ENCODE results near the gene PEAK1. TPM values are rescaled to one million over a fixed set of nuclear protein-coding genes. Genes with fewer than 3 reads are reported as not detected.

Gene PEAK1
- total RNA-seq, 1 experiment from 2014 or later = 21.2 TPM

DNA sequence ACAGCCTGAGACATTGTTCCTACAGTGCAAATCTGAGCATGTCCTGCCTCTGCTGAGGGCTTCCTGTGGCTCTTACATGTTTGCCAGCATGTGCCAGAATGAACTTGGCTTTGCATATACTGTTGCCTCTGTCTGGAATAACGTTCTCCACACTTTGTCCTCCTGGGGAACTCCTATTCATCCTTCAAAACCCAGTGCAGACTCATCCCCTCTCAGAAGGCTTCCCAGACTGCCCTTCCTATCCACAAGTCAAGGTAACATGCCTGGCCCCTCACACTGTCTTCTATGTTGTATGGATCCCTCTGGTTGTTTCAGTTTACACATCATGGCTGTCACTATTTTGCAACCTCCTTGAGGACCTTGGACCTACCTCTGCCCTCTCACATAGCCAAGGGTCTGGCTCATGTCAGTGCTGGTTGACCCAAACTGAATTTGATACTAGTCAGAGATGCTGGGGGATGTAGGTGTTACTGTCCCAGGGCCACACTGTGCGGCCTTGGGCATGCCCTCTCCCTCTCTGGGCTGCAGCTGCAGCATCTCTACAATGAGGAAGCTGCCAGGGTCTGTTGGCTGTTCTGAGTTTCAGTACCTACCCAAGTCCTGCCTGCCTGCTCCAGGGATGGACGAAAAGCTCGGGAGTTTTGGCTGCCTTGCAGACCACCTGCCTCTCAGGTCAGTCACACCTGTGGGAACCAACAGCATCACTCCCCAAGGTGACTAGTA is 320.0 kb downstream of the PEAK1 start:
- Histone ChIP-seq H3K9ac (ENCODE audit: extremely low read depth, insufficient read length, low read length) (no peak overlapping the region), H3K79me2 (ENCODE audit: insufficient read depth, low read length) (no peaks in the 10 kb centered on the region), H3K23me2 (ENCODE audit: insufficient read length, low read depth, low read length, poor library complexity, severe bottlenecking) (no peaks in the 10 kb centered on the region), H3T11ph (ENCODE audit: low read length) (no peak overlapping the region), H3K4me1 (ENCODE audit: insufficient read depth, low read length) (no peaks in the 10 kb centered on the region), H4K91ac (ENCODE audit: insufficient read length, low read depth, low read length) (no peak overlapping the region), H3K4ac (ENCODE audit: low read depth, low read length) (no peak overlapping the region), H3K14ac (ENCODE audit: insufficient read depth, low read length) (no peak overlapping the region), H3K79me1 (ENCODE audit: insufficient read depth, low read depth, low read length, poor library complexity, severe bottlenecking) (no peaks in the 10 kb centered on the region), H2BK12ac (ENCODE audit: insufficient read length, low read depth, low read length) (no peak overlapping the region), H2BK15ac (ENCODE audit: low read depth, low read length) (no peak overlapping the region), H3K27ac (ENCODE audit: insufficient read length, low read depth, low read length) (no peak overlapping the region), H4K5ac (ENCODE audit: insufficient read length, low read depth, low read length) (no peak overlapping the region), H3K23ac (ENCODE audit: insufficient read length, low read depth, low read length) (no peak overlapping the region), H4K8ac (replicated peaks; ENCODE audit: insufficient read length, low read depth, low read length) (no peak overlapping the region), H2BK20ac (ENCODE audit: low read depth, low read length, poor library complexity, severe bottlenecking) (no peak overlapping the region), H4K20me1 (ENCODE audit: control insufficient read depth, insufficient read depth, insufficient read length) (no peaks in the 10 kb centered on the region), H3K9me3 (ENCODE audit: control insufficient read depth, low read depth, low read length) (no peaks in the 10 kb centered on the region), H2BK120ac (ENCODE audit: low read depth, low read length, poor library complexity, severe bottlenecking) (no peak overlapping the region), H2AK5ac (ENCODE audit: insufficient read length, low read length) (no peak overlapping the region), H2AFZ (ENCODE audit: low read length) (no peak overlapping the region), H2BK5ac (ENCODE audit: insufficient read length, low read length) (no peak overlapping the region), H3K18ac (ENCODE audit: insufficient read length, low read depth, low read length) (no peak overlapping the region), H3K4me2 (ENCODE audit: insufficient read depth, insufficient read length, low read length) (no peak overlapping the region), H3K56ac (ENCODE audit: insufficient read length, low read depth, low read length) (no peak overlapping the region), H3K27me3 (ENCODE audit: insufficient read depth, low read length) (no peaks in the 10 kb centered on the region)
- no CpG with 5 or more reads among the region's 4 CpGs for WGBS (ENCODE audit: extremely low coverage, insufficient read length, low lambda C conversion rate)
- no peak for DNase-seq
- H3K36me3 Mint-ChIP-seq (ENCODE audit: insufficient read depth in 1 of 3, low read depth in 3 of 3) = no peaks in the 10 kb centered on the region
- H3K27ac Mint-ChIP-seq = no peak overlapping the region; a peak in 1 of 7 replicates
- no peak for TF ChIP-seq CTCF (conservative IDR thresholded peaks at IDR 0.05)
- H3K4me3 Mint-ChIP-seq = no peak overlapping the region
- peaks cover 12 to 16% of the 10 kb centered on the region in 2 experiments for H3K4me1 Mint-ChIP-seq
- H3K27me3 Mint-ChIP-seq (ENCODE audit: low read depth) = no peaks in the 10 kb centered on the region; the same call in 1 of the 2 replicates
- no peaks in the 10 kb centered on the region for H3K9me3 Mint-ChIP-seq

Data from H9 (cell line).